HG03439 (cell line): ENCODE results near the gene GSTT4.
"Not testable (repeated sequence)": the region's sequence is repeated elsewhere in the genome, so short reads cannot be mapped to it uniquely, and the experiment has no call there.

Experiments
- ATAC-seq: cut with Tn5 transposase; IDR thresholded peaks from one replicate; pipeline ENCODE4 v1.9.1; 2021; ENCODE audit warnings: mild to moderate bottlenecking, moderate library complexity; ENCODE audit not compliant: unreplicated experiment

The GSTT4 gene

DNA sequence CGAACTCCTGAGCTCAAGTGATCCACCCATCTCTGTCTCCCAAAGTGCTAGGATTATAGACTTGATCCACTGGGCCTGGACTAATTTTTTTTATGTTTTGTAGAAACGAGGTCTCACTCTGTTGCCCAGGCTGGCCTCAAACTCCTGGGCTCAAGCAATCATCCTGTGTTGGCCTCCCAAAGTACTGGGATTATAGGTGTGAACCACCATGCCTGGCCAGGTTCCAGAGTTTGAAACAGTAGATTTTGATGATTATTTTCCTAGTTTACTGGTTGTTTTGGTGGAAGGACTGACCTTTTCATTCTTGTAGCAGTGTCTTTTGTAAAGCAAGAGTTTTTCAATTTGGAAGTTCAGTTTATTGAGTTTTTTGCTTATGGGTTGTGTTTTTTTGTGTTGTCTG is 20.8 kb upstream of the GSTT4 start:
- no peak for ATAC-seq

DNA sequence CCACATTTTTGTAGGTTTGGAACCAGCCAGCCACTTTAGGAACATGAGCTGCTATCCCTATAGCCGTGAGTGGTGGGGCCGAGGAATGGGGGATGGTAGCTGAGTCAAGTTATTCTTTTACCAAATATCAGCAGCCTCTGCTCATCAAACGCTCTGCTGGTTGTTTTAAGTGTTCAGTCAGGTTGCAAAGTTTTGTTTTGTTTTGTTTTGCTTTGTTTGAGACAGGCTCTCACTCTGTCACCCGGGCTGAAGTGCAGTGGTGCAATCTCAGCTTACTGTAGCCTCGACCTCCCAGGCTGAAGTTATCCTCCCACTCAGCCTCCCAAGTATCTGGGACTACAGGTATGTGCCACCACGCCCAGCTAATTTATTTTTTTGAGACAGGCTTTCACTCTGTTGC is 20.2 kb upstream of the GSTT4 start:
- no peak for ATAC-seq

DNA sequence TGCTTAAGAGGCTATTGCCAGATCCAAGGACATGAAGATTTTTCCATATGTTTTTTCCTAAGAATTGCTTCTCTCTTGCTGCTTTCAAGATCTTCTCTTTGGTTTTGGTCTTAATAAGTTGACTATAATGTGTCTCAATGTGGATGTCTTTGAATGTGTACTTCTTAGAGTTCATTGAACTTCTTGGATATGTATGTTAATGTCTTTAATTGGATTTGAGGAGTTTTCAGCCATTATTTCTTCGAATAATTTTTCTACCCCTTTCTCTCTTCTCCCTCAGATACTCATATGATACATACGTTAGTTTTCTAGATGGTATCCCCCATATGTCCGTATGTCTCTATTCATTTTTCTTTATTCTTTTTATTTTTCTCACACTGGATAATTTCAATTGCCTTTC is 19.1 kb upstream of the GSTT4 start:
- ATAC-seq: no peak

DNA sequence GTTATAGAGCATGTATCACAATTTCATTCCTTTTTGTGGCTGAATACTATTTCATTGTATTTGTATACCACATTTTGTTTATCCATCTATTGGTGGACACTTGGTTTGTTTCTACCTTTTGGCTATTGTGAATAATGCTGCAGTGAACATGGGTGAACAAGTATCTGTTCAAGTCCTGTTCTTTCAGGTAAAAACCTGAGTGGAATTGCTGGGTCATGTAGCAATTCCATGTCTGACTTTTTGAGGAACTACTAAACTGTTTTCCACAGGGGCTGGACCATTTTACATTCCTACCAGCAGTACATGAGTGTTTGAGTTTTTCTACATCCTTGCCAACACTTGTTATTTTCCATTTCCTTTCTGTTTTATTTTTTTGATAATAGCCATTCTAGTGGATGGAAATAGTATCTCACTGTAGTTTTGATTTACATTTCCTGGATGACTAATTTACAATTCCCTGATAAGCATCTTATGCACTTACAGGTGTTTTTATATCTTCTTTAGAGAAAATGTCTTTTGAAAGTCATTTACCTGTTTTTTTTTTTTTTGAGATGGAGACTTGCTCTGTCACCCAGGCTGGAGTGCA is 18.0 kb upstream of the GSTT4 start:
- no peak for ATAC-seq

DNA sequence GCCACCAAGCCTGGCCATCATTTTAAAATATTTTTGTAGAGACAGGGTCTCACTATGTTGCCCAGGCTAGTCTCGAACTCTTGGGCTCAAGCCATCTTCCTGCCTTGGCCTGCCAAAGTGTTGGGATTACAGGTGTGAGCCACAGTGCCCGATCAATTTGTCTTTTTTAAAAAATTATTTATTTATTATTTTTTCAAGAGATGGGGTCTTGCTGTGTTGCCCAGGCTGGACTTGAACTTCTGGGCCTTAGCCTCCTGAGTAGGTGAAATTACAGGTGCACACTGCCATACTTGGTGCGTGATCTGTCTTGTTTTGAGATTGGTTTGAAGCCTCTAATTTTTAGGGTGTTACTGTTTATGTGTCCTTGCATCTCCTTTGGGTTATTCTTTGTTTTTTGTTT is 16.1 kb upstream of the GSTT4 start:
- ATAC-seq: no peak

DNA sequence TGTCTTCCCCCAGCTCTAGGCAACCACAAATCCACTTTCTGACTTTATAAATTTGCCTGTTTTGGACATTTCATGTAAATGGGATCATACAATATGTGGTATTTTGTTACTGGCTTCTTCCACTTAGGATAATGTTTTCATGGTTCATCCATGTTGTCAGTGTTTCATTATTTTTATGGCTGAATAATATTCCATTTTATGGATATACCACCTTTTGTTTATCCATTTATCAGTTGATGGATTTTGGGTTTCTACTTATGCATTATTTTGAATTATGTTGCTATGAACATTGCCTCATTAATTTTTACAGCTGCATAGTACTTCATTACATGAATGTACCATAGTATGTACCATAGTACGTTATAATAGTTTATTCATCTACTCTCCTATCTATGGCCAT is 10.9 kb upstream of the GSTT4 start:
- no peak for ATAC-seq

DNA sequence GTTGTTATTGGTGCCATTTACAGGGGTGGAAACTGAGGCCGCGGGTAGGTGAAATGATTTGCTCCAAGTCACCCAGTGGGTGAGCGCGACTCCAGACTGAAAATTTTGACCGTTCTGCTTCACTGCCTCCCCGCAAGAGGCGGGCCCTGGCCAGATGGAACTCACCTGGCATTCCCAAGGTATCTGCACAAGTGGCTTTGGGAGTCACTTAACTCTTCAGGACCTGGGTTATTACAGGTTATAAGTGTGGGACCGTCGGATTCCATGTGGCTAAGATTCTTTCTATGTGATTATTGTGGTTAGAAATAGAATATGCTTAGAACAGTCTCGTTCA is 6.4 kb upstream of the GSTT4 start:
- peak; percentile 15 for ATAC-seq

DNA sequence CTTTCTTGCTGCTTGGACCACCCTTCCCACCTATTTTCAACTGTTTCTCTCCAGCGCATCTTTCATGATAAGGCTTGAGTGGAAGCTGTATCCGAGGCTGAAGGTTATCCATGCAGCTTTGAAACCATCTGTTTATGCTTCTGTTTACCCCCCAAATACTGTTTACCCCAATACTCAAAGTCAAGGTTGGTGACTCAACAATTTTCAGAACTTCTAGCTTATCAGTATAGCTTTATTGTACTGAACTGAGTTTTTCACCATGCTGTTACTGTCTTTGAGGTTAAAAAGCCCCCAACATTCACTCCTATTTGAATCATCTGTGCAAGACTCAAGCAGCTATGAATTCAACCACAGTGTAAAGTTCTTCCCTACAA is 4.8 kb upstream of the GSTT4 start:
- no peak for ATAC-seq

DNA sequence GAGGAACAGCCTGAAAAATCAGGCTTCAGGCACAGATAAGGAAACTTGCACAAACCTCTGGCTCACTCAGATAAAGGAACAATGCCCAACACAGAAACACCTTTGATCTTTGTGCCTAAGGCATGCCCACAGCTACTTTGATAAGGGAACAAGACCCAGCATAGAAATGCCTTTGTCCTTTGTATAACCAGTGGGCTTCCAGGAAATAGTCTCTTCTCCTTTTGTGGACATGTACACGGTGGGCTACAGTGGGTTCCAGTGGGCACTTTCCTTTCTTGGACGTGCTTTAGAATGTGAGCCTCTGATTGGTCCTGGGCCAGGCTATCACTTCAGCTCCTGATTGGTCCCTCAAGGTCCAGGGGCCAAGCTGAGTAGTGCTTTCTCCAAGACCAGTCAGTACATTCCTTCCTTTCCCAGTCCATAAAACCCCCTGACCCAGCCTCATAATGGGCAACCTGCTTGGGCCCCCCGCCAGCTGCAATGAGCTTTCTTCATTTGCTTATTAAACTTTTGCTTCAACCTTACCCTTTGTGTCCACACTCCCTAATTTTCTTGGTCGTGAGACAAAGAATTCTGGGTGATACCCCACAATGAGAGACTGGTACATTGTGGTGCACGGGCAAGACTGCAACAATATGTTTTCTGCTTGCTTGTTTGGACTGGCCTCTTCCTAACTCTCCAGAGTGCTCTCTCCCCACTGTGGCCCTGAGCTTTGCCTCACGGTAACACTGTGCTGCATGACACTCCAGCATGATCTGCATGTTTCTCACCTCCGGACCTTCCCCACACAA is 4.2 kb upstream of the GSTT4 start:
- no peak for ATAC-seq

DNA sequence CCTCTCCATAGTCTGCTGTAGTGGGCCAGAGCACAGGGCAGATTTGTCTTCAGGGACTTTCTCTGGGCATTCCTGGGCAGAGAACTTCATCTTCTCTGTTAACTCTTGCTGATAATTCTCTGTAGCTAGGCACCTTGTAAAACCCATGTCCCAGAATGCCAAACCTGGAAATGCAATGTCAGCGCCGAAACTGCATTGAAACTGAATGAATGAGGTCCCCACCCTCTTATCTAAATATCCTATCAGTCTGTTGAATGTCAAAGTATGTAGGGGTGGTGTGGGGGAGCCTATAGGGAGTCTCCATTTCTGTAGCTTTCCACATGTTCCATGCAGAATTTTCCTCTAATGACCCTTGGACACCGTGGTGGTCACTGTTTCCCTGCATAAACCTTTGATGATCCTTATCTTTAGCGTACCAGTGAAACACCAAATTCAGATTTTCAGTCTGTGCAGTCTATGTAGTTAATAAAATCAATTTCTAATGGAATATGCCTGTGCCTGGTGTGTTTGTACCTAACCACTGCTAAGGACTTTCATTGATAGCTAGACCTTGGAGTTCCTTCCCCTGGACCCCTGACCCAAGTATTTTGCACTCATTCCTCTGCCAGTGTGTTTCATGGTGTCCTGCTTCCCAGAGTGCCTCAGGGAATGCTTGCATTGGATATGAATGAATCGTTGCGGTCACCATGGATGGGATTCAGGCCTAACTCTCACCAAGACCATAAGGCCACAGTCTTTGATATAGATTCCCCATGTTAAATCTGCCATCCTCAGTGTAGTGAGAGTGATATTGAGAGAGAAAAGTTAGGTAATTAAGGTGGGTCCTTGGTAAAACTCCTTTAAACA is 3.4 kb upstream of the GSTT4 start:
- no peak for ATAC-seq

DNA sequence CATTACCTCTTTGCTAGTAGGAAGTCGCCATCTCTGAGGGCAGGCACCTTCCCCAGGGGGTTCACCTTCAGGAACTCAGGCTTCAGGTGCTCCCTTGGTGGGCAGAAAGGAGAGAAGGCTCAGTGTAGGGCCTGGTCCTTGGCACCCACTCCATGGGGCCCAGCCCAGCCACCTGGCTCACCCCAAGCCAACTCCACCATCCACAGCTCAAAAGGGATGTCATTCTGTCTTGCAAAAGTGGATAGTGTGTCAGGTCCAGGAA is 2.7 kb upstream of the GSTT4 start:
- ATAC-seq: no peak

DNA sequence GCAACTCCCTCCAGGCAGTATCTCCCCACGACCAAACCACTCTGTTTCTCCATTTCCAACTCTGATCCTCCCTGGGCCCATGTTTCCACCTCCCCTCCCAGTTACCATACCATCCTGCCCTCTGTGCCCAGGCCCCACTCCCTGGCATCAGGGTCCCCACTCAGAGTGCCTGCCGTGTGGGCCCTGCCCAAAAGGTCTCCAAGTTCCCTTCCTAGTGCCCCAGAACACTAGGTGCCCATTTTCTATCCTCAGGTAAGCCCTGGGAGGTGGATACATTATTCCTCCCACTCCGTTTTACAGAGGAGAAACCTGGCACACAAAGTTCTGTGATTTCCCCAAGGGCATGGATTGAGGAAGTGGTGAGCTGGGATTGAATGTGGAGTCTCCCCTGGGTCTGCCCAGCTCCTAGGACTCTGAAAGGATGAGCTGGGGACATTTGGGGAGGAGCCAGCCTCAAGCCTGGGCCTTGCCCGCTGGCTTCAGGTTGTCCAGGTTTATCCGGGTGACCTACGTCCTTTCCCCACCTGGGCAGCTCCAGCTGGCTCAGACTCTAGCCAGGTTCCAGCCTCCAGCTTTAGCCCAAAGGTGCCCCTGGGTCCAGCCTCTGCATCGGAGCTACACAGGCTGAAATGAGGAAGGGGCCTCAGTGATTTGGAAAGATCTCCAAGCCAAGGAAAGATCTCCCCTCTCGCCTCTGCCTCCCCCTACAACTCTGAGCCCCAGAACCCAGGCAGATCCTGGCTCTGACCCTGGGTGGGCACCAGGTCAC is 2.2 kb upstream of the GSTT4 start:
- ATAC-seq: no peak

DNA sequence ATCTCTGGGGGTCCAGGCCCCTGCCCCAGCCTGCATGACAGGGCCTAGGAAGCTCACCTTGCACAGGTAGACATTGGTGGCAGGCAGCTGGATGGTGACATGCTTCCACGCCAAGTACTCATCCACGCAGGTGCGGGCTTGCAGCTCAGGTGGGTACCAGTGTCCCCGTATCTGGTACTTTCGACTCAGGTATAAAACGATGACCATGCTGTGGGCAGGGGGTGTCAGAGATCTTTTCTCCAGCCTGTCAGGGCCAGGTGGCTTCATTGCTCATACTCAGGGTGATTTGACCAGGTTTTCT is 1.6 kb upstream of the GSTT4 start:
- no peak for ATAC-seq

DNA sequence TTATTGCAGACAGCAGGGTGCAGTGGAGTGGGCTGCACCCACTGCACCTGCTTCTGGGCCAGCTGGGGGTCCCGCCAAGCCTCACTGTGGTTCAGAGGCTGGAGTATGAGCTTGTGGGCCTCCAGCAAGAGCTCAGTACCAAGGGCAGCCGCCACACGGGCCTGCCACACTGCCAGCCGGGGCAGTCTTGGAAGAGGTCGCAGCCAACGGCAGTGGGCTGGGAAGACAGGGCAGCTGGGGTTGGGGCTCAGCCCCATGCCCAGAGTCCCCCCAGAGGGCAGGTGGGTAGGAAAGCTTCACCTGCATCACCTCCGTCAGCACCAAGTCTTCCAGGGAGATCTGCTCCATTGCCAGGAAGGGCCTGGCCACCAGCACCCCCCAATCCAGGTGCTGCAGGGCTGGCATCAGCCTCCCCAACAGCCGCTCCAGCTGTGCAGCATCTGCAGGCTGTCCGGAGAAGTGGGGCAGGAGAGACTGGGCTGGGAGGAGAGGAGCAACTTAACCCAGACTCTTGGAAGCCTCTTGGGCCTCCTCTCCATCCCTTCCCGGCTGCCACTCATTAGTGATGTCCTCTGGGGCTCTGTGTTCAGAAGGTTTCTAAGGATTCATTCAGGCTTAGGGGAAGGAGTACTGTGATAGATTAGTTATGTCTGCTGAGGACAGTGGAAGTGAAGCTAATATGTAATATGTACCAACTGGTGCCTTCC is 1.1 kb upstream of the GSTT4 start:
- ATAC-seq: no peak

DNA sequence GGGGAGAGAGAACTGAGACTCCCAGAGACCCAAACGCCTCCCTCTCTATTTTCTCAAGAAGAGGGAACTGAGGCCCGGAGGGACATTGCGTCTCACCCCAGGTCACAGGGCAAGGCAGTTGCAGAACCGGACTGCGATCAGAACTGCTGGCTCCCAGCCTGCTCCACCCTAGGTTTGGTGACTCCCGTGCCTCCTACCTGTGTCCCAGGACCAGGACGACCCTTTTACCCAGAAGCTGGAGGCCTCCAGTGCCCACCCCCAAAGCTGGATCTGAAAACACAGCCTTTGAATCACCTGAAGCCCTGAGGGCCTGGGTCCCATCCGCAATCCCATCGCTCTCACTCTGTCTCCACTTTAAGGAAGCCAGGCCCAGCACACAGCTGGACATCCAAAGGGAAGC is 1.4 kb downstream of the GSTT4 start:
- ATAC-seq: no peak

DNA sequence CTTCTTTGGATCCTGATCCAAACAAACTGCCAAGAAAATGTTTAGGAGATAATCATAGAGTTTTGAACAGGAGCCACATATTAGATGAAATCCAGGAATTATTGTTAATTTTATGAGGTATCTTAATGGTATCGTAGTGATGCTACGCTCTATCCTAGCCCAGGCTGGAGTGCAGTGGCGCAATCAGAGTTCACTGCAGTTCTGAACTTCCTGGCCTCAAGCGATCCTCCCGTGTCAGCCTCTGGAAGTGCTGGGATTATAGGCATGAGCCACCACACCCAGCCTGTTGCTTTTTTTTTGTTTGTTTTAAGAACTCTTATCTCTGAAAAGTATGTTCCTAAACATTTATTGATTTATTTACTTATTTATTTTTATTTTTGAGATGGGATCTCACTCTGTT is 2.4 kb downstream of the GSTT4 start:
- no peak for ATAC-seq

DNA sequence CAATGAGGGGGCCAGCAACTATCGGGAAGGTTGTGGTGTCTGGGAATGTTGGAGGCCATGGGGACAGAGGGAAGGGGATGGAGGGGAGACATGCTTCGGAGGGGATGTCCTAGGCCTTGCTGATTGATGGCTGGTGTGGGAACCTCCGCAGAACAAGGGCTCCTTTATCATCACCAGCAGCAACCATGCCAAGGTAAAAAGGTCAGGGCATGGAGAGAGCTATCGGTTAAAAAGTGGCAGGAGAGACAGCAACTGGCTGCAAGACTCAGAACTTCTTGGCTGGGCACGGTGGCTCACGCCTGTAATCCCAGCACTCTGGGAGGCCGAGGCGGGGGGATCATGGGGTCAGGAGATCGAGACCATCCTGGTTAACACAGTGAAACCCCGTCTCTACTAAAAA is 3.0 kb downstream of the GSTT4 start:
- no peak for ATAC-seq

DNA sequence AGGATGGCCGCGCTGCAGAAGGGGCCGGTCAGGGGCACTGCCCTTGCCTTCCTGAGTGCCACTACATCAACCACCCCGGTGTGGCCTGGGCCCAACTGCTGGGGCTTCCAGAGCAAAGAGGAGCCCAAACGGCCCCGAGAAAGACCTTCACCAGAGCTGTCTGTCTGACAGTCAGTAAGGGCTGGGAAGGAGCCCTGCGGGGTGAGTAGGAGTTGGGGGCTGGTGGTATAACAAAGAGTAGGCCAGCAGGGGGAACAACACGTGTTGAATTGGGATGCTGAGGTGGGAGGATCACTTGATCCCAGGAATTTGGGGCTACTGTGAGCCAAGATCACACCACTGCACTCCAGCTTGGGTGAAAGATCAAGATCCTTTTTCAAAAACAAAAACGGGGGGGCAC is 3.9 kb downstream of the GSTT4 start:
- ATAC-seq: no peak

DNA sequence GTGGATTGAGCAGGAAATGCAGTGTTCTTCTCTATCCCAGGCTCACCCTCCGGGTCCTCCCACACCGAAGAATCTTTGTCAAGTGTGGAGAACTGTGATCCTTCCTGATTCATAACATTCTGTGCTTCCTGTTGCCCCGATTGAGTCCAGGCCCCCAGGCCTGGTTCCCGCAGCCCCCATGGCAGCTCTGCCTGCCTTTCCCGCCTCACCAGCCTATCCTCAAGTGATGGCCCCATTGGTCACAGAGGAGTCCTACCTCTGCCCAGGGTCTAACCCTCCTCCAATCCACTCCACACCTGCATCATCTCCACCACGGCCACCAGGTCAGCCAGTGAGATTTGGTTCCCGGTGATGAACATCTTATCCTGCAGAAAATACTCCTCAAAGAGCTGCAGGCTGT is 5.5 kb downstream of the GSTT4 start:
- not testable (repeated sequence) for ATAC-seq

DNA sequence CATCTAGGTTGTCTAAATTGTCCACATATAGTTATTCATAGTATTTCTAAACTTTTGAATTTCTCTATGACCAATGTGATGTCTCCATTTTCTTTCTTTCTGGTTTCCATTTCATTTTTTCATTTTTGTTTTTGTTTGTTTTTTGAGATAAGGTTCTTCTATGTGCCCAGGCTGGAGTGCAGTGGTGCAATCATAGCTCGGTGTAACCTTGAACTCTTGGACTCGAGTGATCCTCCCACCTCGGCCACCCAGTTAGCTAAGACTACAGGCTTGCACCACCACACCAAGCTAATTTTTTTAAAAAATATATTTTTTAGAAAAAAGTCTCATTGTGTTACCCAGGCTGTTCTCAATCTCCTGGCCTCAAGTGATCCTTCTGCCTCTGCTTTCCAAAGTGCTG is 8.2 kb downstream of the GSTT4 start:
- ATAC-seq: no peak

DNA sequence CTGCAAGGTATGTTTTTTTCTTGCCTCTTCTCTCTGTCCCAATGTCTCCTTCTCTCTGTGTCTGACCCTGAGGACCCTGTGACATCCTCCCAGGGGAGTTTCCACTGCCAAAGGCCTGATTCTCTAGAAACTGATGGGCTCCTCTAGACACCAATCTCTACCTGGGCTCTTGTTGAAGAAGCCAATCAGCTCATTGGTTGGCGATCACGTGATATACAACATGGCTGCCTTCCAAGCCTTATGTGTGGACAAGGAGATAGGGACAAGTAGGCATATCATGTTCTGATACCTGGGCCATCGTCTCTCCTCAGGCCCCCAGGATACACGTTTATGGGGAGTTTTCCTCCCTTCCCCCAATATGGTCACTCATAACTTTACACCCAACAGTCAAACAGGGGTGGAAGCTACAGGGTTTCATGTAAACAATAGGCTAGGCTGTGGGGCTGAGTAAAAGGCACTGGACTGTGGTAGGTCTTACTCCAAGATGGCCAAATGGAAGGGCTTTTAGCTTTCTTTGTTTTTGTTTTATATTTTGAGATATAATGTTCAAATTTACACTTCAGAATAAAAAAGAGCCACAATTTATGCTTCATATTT is 11.6 kb downstream of the GSTT4 start:
- ATAC-seq: not testable (repeated sequence)
